ENCODE results near the gene MINK1.

- no peak for TF ChIP-seq NBN (conservative IDR thresholded peaks at IDR 0.05)
- no peak for TF ChIP-seq NR2F2 (IDR thresholded peaks at IDR 0.05; ENCODE audit: borderline replicate concordance, low read depth)
- no peak for TF ChIP-seq POLR2AphosphoS5 (IDR thresholded peaks at IDR 0.05; ENCODE audit: low read depth, low read length)
- TF ChIP-seq RELA (CRISPR knock-in tag; IDR thresholded peaks at IDR 0.05): no peak
- TF ChIP-seq, protein P1, sequence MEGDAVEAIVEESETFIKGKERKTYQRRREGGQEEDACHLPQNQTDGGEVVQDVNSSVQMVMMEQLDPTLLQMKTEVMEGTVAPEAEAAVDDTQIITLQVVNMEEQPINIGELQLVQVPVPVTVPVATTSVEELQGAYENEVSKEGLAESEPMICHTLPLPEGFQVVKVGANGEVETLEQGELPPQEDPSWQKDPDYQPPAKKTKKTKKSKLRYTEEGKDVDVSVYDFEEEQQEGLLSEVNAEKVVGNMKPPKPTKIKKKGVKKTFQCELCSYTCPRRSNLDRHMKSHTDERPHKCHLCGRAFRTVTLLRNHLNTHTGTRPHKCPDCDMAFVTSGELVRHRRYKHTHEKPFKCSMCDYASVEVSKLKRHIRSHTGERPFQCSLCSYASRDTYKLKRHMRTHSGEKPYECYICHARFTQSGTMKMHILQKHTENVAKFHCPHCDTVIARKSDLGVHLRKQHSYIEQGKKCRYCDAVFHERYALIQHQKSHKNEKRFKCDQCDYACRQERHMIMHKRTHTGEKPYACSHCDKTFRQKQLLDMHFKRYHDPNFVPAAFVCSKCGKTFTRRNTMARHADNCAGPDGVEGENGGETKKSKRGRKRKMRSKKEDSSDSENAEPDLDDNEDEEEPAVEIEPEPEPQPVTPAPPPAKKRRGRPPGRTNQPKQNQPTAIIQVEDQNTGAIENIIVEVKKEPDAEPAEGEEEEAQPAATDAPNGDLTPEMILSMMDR (CRISPR knock-in tag; IDR thresholded peaks at IDR 0.05): no peak
- no peak for TF ChIP-seq TARDBP (CRISPR knock-in tag; IDR thresholded peaks at IDR 0.05)
- no peak for TF ChIP-seq MYC (CRISPR knock-in tag; IDR thresholded peaks at IDR 0.05; ENCODE audit: borderline replicate concordance)
- TF ChIP-seq RAD21 (CRISPR knock-in tag; IDR thresholded peaks at IDR 0.05): no peak
- TF ChIP-seq BHLHE40 (IDR thresholded peaks at IDR 0.05; ENCODE audit: low read length): no peak
- no peak for TF ChIP-seq EP300 (IDR thresholded peaks at IDR 0.05; ENCODE audit: low read depth in 2 of 2, low read length in 2 of 2)
- TF ChIP-seq EP300 (CRISPR knock-in tag; IDR thresholded peaks at IDR 0.05; ENCODE audit: borderline replicate concordance): no peak
- TF ChIP-seq CHD4 (IDR thresholded peaks at IDR 0.05; ENCODE audit: borderline replicate concordance, low read length): no peak
- TF ChIP-seq EZH2 (conservative IDR thresholded peaks at IDR 0.05; ENCODE audit: low read depth, low read length): no peak
These were observed 20.4 kb upstream of the MINK1 start for GRCh38 chr17:4812690-4813089.
